H1 (cell line): Measurements from ENCODE around the gene ADGRV1. TPM values are rescaled to one million over a fixed set of nuclear protein-coding genes. Genes with fewer than 3 reads are reported as not detected.

Experiments used
- ATF2 ChIP-seq: IDR thresholded peaks from 2 replicates; pipeline ENCODE4 v1.6.1; 2012; ENCODE audit warnings: low read length, inconsistent platforms
- CEBPB ChIP-seq: IDR thresholded peaks from 2 replicates; pipeline ENCODE4 v1.6.1; 2012; ENCODE audit warnings: low read depth, low read length
- CHD1 ChIP-seq: IDR thresholded peaks from 2 replicates; pipeline ENCODE4 v1.6.1; 2012; ENCODE audit warnings: low read depth, low read length, improper control_type of control experiment
- E2F6 ChIP-seq: IDR thresholded peaks from 2 replicates; pipeline ENCODE4 v1.6.1; 2012; ENCODE audit warnings: inconsistent platforms
- EP300 ChIP-seq, 2 experiments: IDR thresholded peaks; 1 replicate in 1 of 2; 2 replicates in 1 of 2; pipeline ENCODE4 v1.6.1; 2011 to 2012; ENCODE audit warnings: low read depth in 2 of 2, low read length in 2 of 2, mild to moderate bottlenecking in 2 of 2, borderline replicate concordance in 1 of 2, inconsistent platforms in 1 of 2, moderate library complexity in 1 of 2
- FOSL1 ChIP-seq: IDR thresholded peaks from 2 replicates; pipeline ENCODE4 v1.6.1; 2011; ENCODE audit warnings: mild to moderate bottlenecking, low read depth, low read length, moderate library complexity; ENCODE audit not compliant: insufficient read depth
- HDAC6 ChIP-seq: IDR thresholded peaks from one replicate; pipeline ENCODE4 v1.7.1; 2012; ENCODE audit warnings: low read depth, mild to moderate bottlenecking, inconsistent platforms, low read length, moderate library complexity
- JUN ChIP-seq: IDR thresholded peaks from 2 replicates; pipeline ENCODE4 v1.6.1; 2011; ENCODE audit warnings: low read depth, mild to moderate bottlenecking, improper control_type of control experiment, low read length
- JUND ChIP-seq: IDR thresholded peaks from 2 replicates; pipeline ENCODE4 v1.6.1; 2011; ENCODE audit warnings: mild to moderate bottlenecking, improper control_type of control experiment, low read length
- KDM4A ChIP-seq: IDR thresholded peaks from one replicate; pipeline ENCODE4 v1.7.1; 2012; ENCODE audit warnings: low read depth, mild to moderate bottlenecking, moderate library complexity, low read length, inconsistent platforms; ENCODE audit not compliant: severe bottlenecking
- RFX5 ChIP-seq: IDR thresholded peaks from 2 replicates; pipeline ENCODE4 v1.6.1; 2011; ENCODE audit warnings: low read depth, low read length, improper control_type of control experiment, borderline replicate concordance
- SIN3A ChIP-seq, 2 experiments: IDR thresholded peaks in 1 of 2; conservative IDR thresholded peaks in 1 of 2; 2 replicates each; pipeline ENCODE4 v1.6.1; 2011 to 2012; ENCODE audit warnings: low read length in 2 of 2, improper control_type of control experiment in 1 of 2, low read depth in 1 of 2, mild to moderate bottlenecking in 1 of 2
- SIRT6 ChIP-seq: IDR thresholded peaks from one replicate; pipeline ENCODE4 v1.7.1; 2012; ENCODE audit warnings: low read length, inconsistent platforms
- SUZ12 ChIP-seq: fragments of 200-600 bp; sonication (generic); IDR thresholded peaks from 2 replicates; pipeline ENCODE4 v1.6.1; 2012; ENCODE audit warnings: mild to moderate bottlenecking, inconsistent platforms, low read length, moderate library complexity, mixed read lengths
- TAF7 ChIP-seq: optimal IDR thresholded peaks from 2 replicates; pipeline ENCODE3; 2011; ENCODE audit warnings: low read depth, mild to moderate bottlenecking, inconsistent platforms, low read length, moderate library complexity, borderline replicate concordance
- TBP ChIP-seq: IDR thresholded peaks from 2 replicates; pipeline ENCODE4 v1.6.1; 2011; ENCODE audit warnings: low read depth, low read length, improper control_type of control experiment
- TEAD4 ChIP-seq: IDR thresholded peaks from 2 replicates; pipeline ENCODE4 v1.6.1; 2012; ENCODE audit warnings: low read depth, low read length, inconsistent platforms, mixed read lengths
- YY1 ChIP-seq: IDR thresholded peaks from 2 replicates; pipeline ENCODE4 v1.6.1; 2011; ENCODE audit warnings: low read depth, mild to moderate bottlenecking, low read length
- polyA plus RNA-seq, 7 experiments: library from polyadenylated mRNA; depleted of rRNA in 3 of 7; stranded (reverse) in 5 of 7; unstranded in 2 of 7; fragments of >200 nt in 5 of 7; fragments of 200-250 nt in 2 of 7; gene quantifications; 1 replicate in 5 of 7; 2 replicates in 1 of 7; 4 replicates in 1 of 7; pipeline versions ENCODE4 v1.2.1 to v1.2.3, GENCODE V29; 2011 to 2013; ENCODE audit warnings: missing spikeins in 2 of 7, mixed read lengths in 2 of 7
- total RNA-seq: library from RNA; stranded (reverse); fragmentation: NEBNext Ultra II Directional; extraction: Animal tissue kit (Norgen Biotek cat#: 25700); gene quantifications from 2 replicates; pipeline ENCODE4 v1.2.1, GENCODE V29; 2021

ADGRV1 gene
- total and polyA plus RNA-seq, 2 of the 8 experiments (the other 6 are each of a cell fraction or from before 2014, with no cell fraction given): 53.1 to 62.2 TPM

- peak; percentile 36; the same call in 1 of the 2 replicates for TF ChIP-seq JUND
- no peak for TF ChIP-seq CEBPB
- TF ChIP-seq HDAC6: no peak
- TF ChIP-seq TBP: peak; percentile 51; the same call in 1 of the 2 replicates
- TF ChIP-seq SIRT6: no peak
- TF ChIP-seq JUN: no peak
- TF ChIP-seq KDM4A: peak; percentile 80
- TF ChIP-seq EP300 (IDR thresholded peaks at IDR 0.05; ENCODE audit: borderline replicate concordance in 1 of 2, low read depth in 2 of 2, low read length in 2 of 2): peak in 1 of 2 experiments; percentile 47; a peak in 1 of 3 replicates
- no peak for TF ChIP-seq FOSL1
- TF ChIP-seq SIN3A (conservative IDR thresholded peaks at IDR 0.05 in 1 of 2, IDR thresholded peaks at IDR 0.05 in 1 of 2; ENCODE audit: low read depth in 1 of 2, low read length in 2 of 2): peak in 1 of 2 experiments; percentile 37; a peak in 2 of 4 replicates
- peak; percentile 78 for TF ChIP-seq YY1
- no peak for TF ChIP-seq E2F6
- TF ChIP-seq SUZ12: no peak
- no peak for TF ChIP-seq TEAD4
- TF ChIP-seq TAF7: peak; percentile 32
- TF ChIP-seq ATF2: no peak
- no peak for TF ChIP-seq RFX5
- TF ChIP-seq CHD1: no peak
Measured at GRCh38 chr5:90529194-90529938, 29.2 kb upstream of the ADGRV1 start, which contains the start of gene LYSMD3 (continued).
